ENCODE data around the gene FAM204A.

The FAM204A gene

GRCh38 chr10:118369641-118370205 is 27.6 kb upstream of the FAM204A start:
- Histone ChIP-seq H4K20me1 (ENCODE audit: insufficient read depth, low read length, poor library complexity, severe bottlenecking) (no peaks in the 10 kb centered on the region), H3K9ac (ENCODE audit: low read depth, low read length, poor library complexity, severe bottlenecking) (no peak overlapping the region), H3K4me2 (ENCODE audit: low read depth, low read length, poor library complexity, severe bottlenecking) (no peak overlapping the region), H3K9me2 (replicated peaks; ENCODE audit: low read depth, low read length) (no peaks in the 10 kb centered on the region), H3F3A (ENCODE audit: low read depth) (no peaks in the 10 kb centered on the region), H3K9me3 (ENCODE audit: insufficient read depth, low read depth, low read length) (0 out of 2 replicates have a peak, but pooled peaks cover 2% of the 10 kb centered on the region), H3K79me2 (ENCODE audit: insufficient read depth, low read length) (no peaks in the 10 kb centered on the region), H3K27me3 (ENCODE audit: insufficient read depth, low read length, poor library complexity, severe bottlenecking) (no peaks in the 10 kb centered on the region), H3K4me3 (ENCODE audit: low read length, poor library complexity, severe bottlenecking) (no peak overlapping the region), H3K4me1 (ENCODE audit: insufficient read depth, low read length, poor library complexity, severe bottlenecking) (no peaks in the 10 kb centered on the region), H2AFZ (ENCODE audit: low read length) (no peak overlapping the region), H3K36me3 (ENCODE audit: insufficient read depth, low read length) (no peaks in the 10 kb centered on the region)
- TF ChIP-seq CTCF (conservative IDR thresholded peaks at IDR 0.05; ENCODE audit: low read length) (no peak), EZH2phosphoT487 (IDR thresholded peaks at IDR 0.05; ENCODE audit: borderline replicate concordance) (no peak)

GRCh38 chr10:118365702-118366101 is 23.6 kb upstream of the FAM204A start:
- H3K36me3 ChIP-seq (ENCODE audit: insufficient read depth, low read length) = no peaks in the 10 kb centered on the region
- no peaks in the 10 kb centered on the region for H3K9me2 ChIP-seq (replicated peaks; ENCODE audit: low read depth, low read length)
- H3K4me1 ChIP-seq (ENCODE audit: insufficient read depth, low read length, poor library complexity, severe bottlenecking) = no peaks in the 10 kb centered on the region
- H3K4me2 ChIP-seq (ENCODE audit: low read depth, low read length, poor library complexity, severe bottlenecking) = no peak overlapping the region
- H2AFZ ChIP-seq (ENCODE audit: low read length) = no peak overlapping the region
- H3K4me3 ChIP-seq (ENCODE audit: low read length, poor library complexity, severe bottlenecking) = no peak overlapping the region
- TF ChIP-seq CTCF (conservative IDR thresholded peaks at IDR 0.05; ENCODE audit: low read length) = no peak
- H3K27me3 ChIP-seq (ENCODE audit: insufficient read depth, low read length, poor library complexity, severe bottlenecking) = no peaks in the 10 kb centered on the region
- H3K9me3 ChIP-seq (ENCODE audit: insufficient read depth, low read depth, low read length) = 0 out of 2 replicates have a peak, but pooled peaks cover 2% of the 10 kb centered on the region
- H4K20me1 ChIP-seq (ENCODE audit: insufficient read depth, low read length, poor library complexity, severe bottlenecking) = no peaks in the 10 kb centered on the region
- H3K9ac ChIP-seq (ENCODE audit: low read depth, low read length, poor library complexity, severe bottlenecking) = no peak overlapping the region
- no peaks in the 10 kb centered on the region for H3F3A ChIP-seq (ENCODE audit: low read depth)
- no peaks in the 10 kb centered on the region for H3K79me2 ChIP-seq (ENCODE audit: insufficient read depth, low read length)

- no peaks in the 10 kb centered on the region for H3K4me1 ChIP-seq (ENCODE audit: insufficient read depth, low read length, poor library complexity, severe bottlenecking)
- no peak overlapping the region for H3K9ac ChIP-seq (ENCODE audit: low read depth, low read length, poor library complexity, severe bottlenecking)
These were observed 20.0 kb upstream of the FAM204A start for GRCh38 chr10:118362103-118362502.

More at GRCh38 chr10:118362103-118362502, 20.0 kb upstream of the FAM204A start:
- no peaks in the 10 kb centered on the region for H3K27me3 ChIP-seq (ENCODE audit: insufficient read depth, low read length, poor library complexity, severe bottlenecking)
- no peaks in the 10 kb centered on the region for H3F3A ChIP-seq (ENCODE audit: low read depth)
- H3K4me3 ChIP-seq (ENCODE audit: low read length, poor library complexity, severe bottlenecking) = no peak overlapping the region
- H3K9me2 ChIP-seq (replicated peaks; ENCODE audit: low read depth, low read length) = no peaks in the 10 kb centered on the region
- no peaks in the 10 kb centered on the region for H4K20me1 ChIP-seq (ENCODE audit: insufficient read depth, low read length, poor library complexity, severe bottlenecking)
- H2AFZ ChIP-seq (ENCODE audit: low read length) = no peak overlapping the region
- 0 out of 2 replicates have a peak, but pooled peaks cover 2% of the 10 kb centered on the region for H3K9me3 ChIP-seq (ENCODE audit: insufficient read depth, low read depth, low read length)
- no peak overlapping the region for H3K4me2 ChIP-seq (ENCODE audit: low read depth, low read length, poor library complexity, severe bottlenecking)
- TF ChIP-seq CTCF (conservative IDR thresholded peaks at IDR 0.05; ENCODE audit: low read length) = no peak
- H3K79me2 ChIP-seq (ENCODE audit: insufficient read depth, low read length) = no peaks in the 10 kb centered on the region
- H3K36me3 ChIP-seq (ENCODE audit: insufficient read depth, low read length) = no peaks in the 10 kb centered on the region

Data from Loucy (cell line).